ENCODE measurements around the gene PLEKHA8. TPM values are rescaled to one million over a fixed set of nuclear protein-coding genes. Genes with fewer than 3 reads are reported as not detected.
A peak's percentile ranks its signal among the peaks of the same experiment; 100 is the strongest.

PLEKHA8 gene
- total RNA-seq, 1 donor, result 13.8 TPM

GRCh38 chr7:30167901-30168300, 139.7 kb downstream of the PLEKHA8 start:
- Histone ChIP-seq H3K4me1 (ENCODE audit: insufficient read depth, low read length) (peaks cover 55% of the 10 kb centered on the region), H2AFZ (ENCODE audit: low read length) (no peak overlapping the region), H4K20me1 (ENCODE audit: insufficient read depth, low read length) (no peaks in the 10 kb centered on the region), H3K36me3 (ENCODE audit: insufficient read depth, low read length) (no peaks in the 10 kb centered on the region), H3K4me3 (ENCODE audit: insufficient read depth, low read length) (no peak overlapping the region), H3K4me2 (ENCODE audit: insufficient read depth, low read length) (no peak overlapping the region), H3K79me2 (ENCODE audit: insufficient read depth, low read length) (no peaks in the 10 kb centered on the region), H3K27me3 (ENCODE audit: insufficient read depth, low read length) (no peaks in the 10 kb centered on the region), H3K9me3 (ENCODE audit: low read depth, low read length) (no peaks in the 10 kb centered on the region), H3K27ac (ENCODE audit: low read depth, low read length) (no peak overlapping the region)
- no peak for TF ChIP-seq CTCF (IDR thresholded peaks at IDR 0.05; ENCODE audit: extremely low read depth, low read depth, low read length)
- no peak for DNase-seq (ENCODE audit: insufficient read length, low spot score, missing footprints)

DNA sequence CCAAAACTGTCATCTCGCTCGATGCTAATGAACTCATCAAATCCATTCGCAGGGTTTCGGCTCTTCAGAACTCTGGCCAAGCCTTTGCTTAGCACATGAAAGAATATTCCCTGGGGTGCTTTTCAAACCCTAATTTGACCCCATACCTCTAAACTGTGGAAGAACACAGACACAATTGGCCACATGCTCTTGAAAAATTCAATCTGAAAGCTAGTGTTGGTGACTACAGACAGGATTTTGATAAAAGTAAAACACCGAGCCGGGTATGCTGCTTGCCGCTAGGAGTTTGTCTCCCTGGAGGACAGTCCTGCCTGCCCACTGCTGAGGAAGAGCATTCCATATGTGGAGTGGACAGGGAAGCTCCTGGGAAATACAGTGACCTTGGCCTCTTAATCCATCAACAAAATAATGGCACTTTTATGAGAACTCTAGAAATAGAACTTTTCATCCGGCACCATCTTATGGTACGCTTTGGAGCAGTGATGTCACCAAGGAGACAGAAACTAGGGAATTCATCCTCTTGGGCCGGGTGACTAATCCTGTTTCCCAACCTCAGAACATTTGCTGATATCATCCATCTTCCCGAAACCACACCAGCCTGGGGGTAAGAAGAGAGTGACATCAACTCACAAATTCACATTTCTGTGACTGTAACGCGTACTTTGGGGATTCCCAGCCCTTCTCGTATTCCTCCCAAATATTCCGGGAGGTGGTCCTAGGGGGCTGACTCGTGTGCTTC, 140.8 kb downstream of the PLEKHA8 start:
- no peaks in the 10 kb centered on the region for H3K79me2 ChIP-seq (ENCODE audit: insufficient read depth, low read length)
- H3K4me2 ChIP-seq (ENCODE audit: insufficient read depth, low read length), result peak overlapping the region; percentile 81
- H2AFZ ChIP-seq (ENCODE audit: low read length), result peak overlapping the region; percentile 80
- peaks cover 53% of the 10 kb centered on the region for H3K4me1 ChIP-seq (ENCODE audit: insufficient read depth, low read length)
- H3K36me3 ChIP-seq (ENCODE audit: insufficient read depth, low read length), result no peaks in the 10 kb centered on the region
- peak overlapping the region; percentile 50 for H3K4me3 ChIP-seq (ENCODE audit: insufficient read depth, low read length)
- no peaks in the 10 kb centered on the region for H3K27me3 ChIP-seq (ENCODE audit: insufficient read depth, low read length)
- DNase-seq (ENCODE audit: insufficient read length, low spot score, missing footprints), result peak; percentile 87
- H3K27ac ChIP-seq (ENCODE audit: low read depth, low read length), result peak overlapping the region; percentile 71
- H4K20me1 ChIP-seq (ENCODE audit: insufficient read depth, low read length), result no peaks in the 10 kb centered on the region
- TF ChIP-seq CTCF (IDR thresholded peaks at IDR 0.05; ENCODE audit: extremely low read depth, low read depth, low read length), result no peak
- no peaks in the 10 kb centered on the region for H3K9me3 ChIP-seq (ENCODE audit: low read depth, low read length)

DNA sequence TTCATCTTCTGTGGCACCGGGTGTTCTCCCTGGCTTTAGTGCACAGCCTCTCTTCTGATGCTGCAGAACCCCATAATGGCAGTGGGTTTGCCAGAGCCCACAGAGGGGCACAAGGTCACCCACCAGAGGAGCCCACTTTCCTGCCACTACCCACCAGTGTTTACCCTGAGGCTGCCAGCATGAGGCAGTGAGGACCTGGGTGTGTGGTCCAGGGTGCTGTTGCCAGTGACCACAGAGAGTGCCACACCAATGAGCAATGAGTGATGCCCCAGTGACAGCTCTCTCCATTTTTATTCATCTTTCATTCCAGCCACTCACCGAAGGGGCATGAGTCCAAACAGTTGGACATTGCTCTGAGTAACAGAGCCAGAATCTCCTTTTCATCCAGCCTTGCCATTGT, 141.4 kb downstream of the PLEKHA8 start:
- H3K4me2 ChIP-seq (ENCODE audit: insufficient read depth, low read length), result peak overlapping the region; percentile 81
- H4K20me1 ChIP-seq (ENCODE audit: insufficient read depth, low read length), result no peaks in the 10 kb centered on the region
- TF ChIP-seq CTCF (IDR thresholded peaks at IDR 0.05; ENCODE audit: extremely low read depth, low read depth, low read length), result no peak
- H3K36me3 ChIP-seq (ENCODE audit: insufficient read depth, low read length), result no peaks in the 10 kb centered on the region
- no peaks in the 10 kb centered on the region for H3K27me3 ChIP-seq (ENCODE audit: insufficient read depth, low read length)
- H3K27ac ChIP-seq (ENCODE audit: low read depth, low read length), result peak overlapping the region; percentile 71
- peak overlapping the region; percentile 0 for H2AFZ ChIP-seq (ENCODE audit: low read length)
- no peaks in the 10 kb centered on the region for H3K9me3 ChIP-seq (ENCODE audit: low read depth, low read length)
- H3K4me1 ChIP-seq (ENCODE audit: insufficient read depth, low read length), result peaks cover 48% of the 10 kb centered on the region
- no peaks in the 10 kb centered on the region for H3K79me2 ChIP-seq (ENCODE audit: insufficient read depth, low read length)
- peak overlapping the region; percentile 40 for H3K4me3 ChIP-seq (ENCODE audit: insufficient read depth, low read length)
- no peak for DNase-seq (ENCODE audit: insufficient read length, low spot score, missing footprints)

- no peak overlapping the region for H2AFZ ChIP-seq (ENCODE audit: low read length)
- H3K79me2 ChIP-seq (ENCODE audit: insufficient read depth, low read length), result no peaks in the 10 kb centered on the region
- no peaks in the 10 kb centered on the region for H3K9me3 ChIP-seq (ENCODE audit: low read depth, low read length)
- no peak overlapping the region for H3K4me3 ChIP-seq (ENCODE audit: insufficient read depth, low read length)
- H3K4me1 ChIP-seq (ENCODE audit: insufficient read depth, low read length), result peaks cover 48% of the 10 kb centered on the region
- no peaks in the 10 kb centered on the region for H4K20me1 ChIP-seq (ENCODE audit: insufficient read depth, low read length)
- H3K27me3 ChIP-seq (ENCODE audit: insufficient read depth, low read length), result no peaks in the 10 kb centered on the region
- no peak overlapping the region for H3K4me2 ChIP-seq (ENCODE audit: insufficient read depth, low read length)
- H3K27ac ChIP-seq (ENCODE audit: low read depth, low read length), result peak overlapping the region; percentile 71
- no peak for DNase-seq (ENCODE audit: insufficient read length, low spot score, missing footprints)
- TF ChIP-seq CTCF (IDR thresholded peaks at IDR 0.05; ENCODE audit: extremely low read depth, low read depth, low read length), result no peak
- no peaks in the 10 kb centered on the region for H3K36me3 ChIP-seq (ENCODE audit: insufficient read depth, low read length)
Measured at GRCh38 chr7:30170476-30171205, 142.4 kb downstream of the PLEKHA8 start.

Data from osteoblast (primary cell).